H9 (cell line): ENCODE data around the gene CCNB1IP1. TPM values are rescaled to one million over a fixed set of nuclear protein-coding genes. Genes with fewer than 3 reads are reported as not detected.
"Not testable (repeated sequence)": the region's sequence is repeated elsewhere in the genome, so short reads cannot be mapped to it uniquely, and the experiment has no call there.

ENCODE experiments used
- DNase-seq: peaks from one replicate; pipeline ENCODE4 v3.0.0-alpha.2; 2017
- H2AFZ ChIP-seq: one replicate; pipeline ENCODE4 v1.6.1; 2013; ENCODE audit warnings: mild to moderate bottlenecking, low read length, control low read depth, moderate library complexity
- H2AK5ac ChIP-seq: 2 replicates; pipeline ENCODE4 v1.6.1; 2013; ENCODE audit warnings: low read length, control low read depth, mixed read lengths; ENCODE audit not compliant: insufficient read length
- H2BK120ac ChIP-seq: one replicate; pipeline ENCODE4 v1.6.1; 2013; ENCODE audit warnings: low read depth, mild to moderate bottlenecking, low read length, control low read depth, inconsistent platforms; ENCODE audit not compliant: poor library complexity, severe bottlenecking
- H2BK12ac ChIP-seq: 2 replicates; pipeline ENCODE4 v1.6.1; 2013; ENCODE audit warnings: low read length, control low read depth, mixed read lengths, low read depth; ENCODE audit not compliant: insufficient read length
- H2BK15ac ChIP-seq: 2 replicates; pipeline ENCODE4 v1.6.1; 2013; ENCODE audit warnings: low read depth, low read length, control low read depth
- H2BK20ac ChIP-seq: one replicate; pipeline ENCODE4 v1.6.1; 2013; ENCODE audit warnings: low read depth, mild to moderate bottlenecking, low read length, control low read depth, inconsistent platforms; ENCODE audit not compliant: poor library complexity, severe bottlenecking
- H2BK5ac ChIP-seq: 2 replicates; pipeline ENCODE4 v1.6.1; 2013; ENCODE audit warnings: low read length, control low read depth, mixed read lengths; ENCODE audit not compliant: insufficient read length
- H3K14ac ChIP-seq: 2 replicates; pipeline ENCODE4 v1.6.1; 2013; ENCODE audit warnings: low read length, control low read depth; ENCODE audit not compliant: insufficient read depth
- H3K18ac ChIP-seq: 2 replicates; pipeline ENCODE4 v1.6.1; 2013; ENCODE audit warnings: low read depth, mild to moderate bottlenecking, mixed read lengths, low read length, control low read depth; ENCODE audit not compliant: insufficient read length
- H3K23ac ChIP-seq: 2 replicates; pipeline ENCODE4 v1.6.1; 2013; ENCODE audit warnings: low read length, control low read depth, mixed read lengths, low read depth; ENCODE audit not compliant: insufficient read length
- H3K23me2 ChIP-seq: 2 replicates; pipeline ENCODE4 v1.6.1; 2013; ENCODE audit warnings: low read depth, mild to moderate bottlenecking, mixed read lengths, low read length, control low read depth; ENCODE audit not compliant: insufficient read length, poor library complexity, severe bottlenecking
- H3K27ac ChIP-seq: 2 replicates; pipeline ENCODE4 v1.5.1; 2013; ENCODE audit warnings: low read length, control low read depth, mixed read lengths, low read depth; ENCODE audit not compliant: insufficient read length
- H3K27me3 ChIP-seq: 2 replicates; pipeline ENCODE4 v1.6.1; 2013; ENCODE audit warnings: low read length, control low read depth, inconsistent platforms; ENCODE audit not compliant: insufficient read depth
- H3K4ac ChIP-seq: 2 replicates; pipeline ENCODE4 v1.6.1; 2013; ENCODE audit warnings: low read depth, mild to moderate bottlenecking, control low read depth, inconsistent platforms, low read length, moderate library complexity
- H3K4me1 ChIP-seq: 2 replicates; pipeline ENCODE4 v1.6.1; 2013; ENCODE audit warnings: low read length, control low read depth, inconsistent platforms; ENCODE audit not compliant: insufficient read depth
- H3K4me2 ChIP-seq: 2 replicates; pipeline ENCODE4 v1.6.1; 2013; ENCODE audit warnings: low read length, control low read depth, mixed read lengths; ENCODE audit not compliant: insufficient read length, insufficient read depth
- H3K56ac ChIP-seq: 2 replicates; pipeline ENCODE4 v1.6.1; 2013; ENCODE audit warnings: low read depth, mild to moderate bottlenecking, mixed read lengths, low read length, control low read depth; ENCODE audit not compliant: insufficient read length
- H3K79me1 ChIP-seq: 2 replicates; pipeline ENCODE4 v1.6.1; 2013; ENCODE audit warnings: low read depth, mild to moderate bottlenecking, moderate library complexity, low read length, control low read depth, inconsistent platforms; ENCODE audit not compliant: insufficient read depth, poor library complexity, severe bottlenecking
- H3K79me2 ChIP-seq: 2 replicates; pipeline ENCODE4 v1.6.1; 2013; ENCODE audit warnings: low read length, control low read depth, inconsistent platforms; ENCODE audit not compliant: insufficient read depth
- H3K9ac ChIP-seq: 2 replicates; pipeline ENCODE4 v1.6.1; 2013; ENCODE audit warnings: low read length, control low read depth, mixed read lengths; ENCODE audit not compliant: insufficient read length; ENCODE audit errors: extremely low read depth
- H3K9me3 ChIP-seq: one replicate; pipeline ENCODE4 v1.6.1; 2013; ENCODE audit warnings: low read depth, low read length, inconsistent platforms; ENCODE audit not compliant: control insufficient read depth
- H3T11ph ChIP-seq: one replicate; pipeline ENCODE4 v1.6.1; 2013; ENCODE audit warnings: mild to moderate bottlenecking, low read length, control low read depth, inconsistent platforms
- H4K20me1 ChIP-seq: one replicate; pipeline ENCODE4 v1.6.1; 2013; ENCODE audit not compliant: control insufficient read depth, insufficient read length, insufficient read depth
- H4K5ac ChIP-seq: 2 replicates; pipeline ENCODE4 v1.6.1; 2013; ENCODE audit warnings: low read depth, mild to moderate bottlenecking, mixed read lengths, low read length, control low read depth; ENCODE audit not compliant: insufficient read length
- H4K8ac ChIP-seq: replicated peaks from 2 replicates; pipeline ENCODE4 v1.6.1; 2013; ENCODE audit warnings: low read length, control low read depth, mixed read lengths, low read depth; ENCODE audit not compliant: insufficient read length
- H4K91ac ChIP-seq: 2 replicates; pipeline ENCODE4 v1.6.1; 2013; ENCODE audit warnings: low read depth, mild to moderate bottlenecking, moderate library complexity, mixed read lengths, low read length, control low read depth; ENCODE audit not compliant: insufficient read length
- H3K27ac Mint-ChIP-seq, 3 experiments: 2 replicates in 2 of 3; 3 replicates in 1 of 3; pipeline ENCODE4 v1.8.0; 2020 to 2021; ENCODE audit warnings: mixed read lengths in 3 of 3, mild to moderate bottlenecking in 1 of 3, moderate library complexity in 1 of 3
- H3K27me3 Mint-ChIP-seq: 2 replicates; pipeline ENCODE4 v1.8.0; 2021; ENCODE audit warnings: low read depth, mild to moderate bottlenecking, moderate library complexity, mixed read lengths
- H3K36me3 Mint-ChIP-seq, 3 experiments: 2 replicates in 2 of 3; 3 replicates in 1 of 3; pipeline ENCODE4 v1.8.0; 2020 to 2021; ENCODE audit warnings: low read depth in 3 of 3, mixed read lengths in 3 of 3; ENCODE audit not compliant: insufficient read depth in 1 of 3
- H3K4me1 Mint-ChIP-seq, 2 experiments: 2 replicates each; pipeline ENCODE4 v1.8.0; 2020; ENCODE audit warnings: mixed read lengths in 2 of 2
- H3K4me3 Mint-ChIP-seq, 2 experiments: 2 replicates in 1 of 2; 3 replicates in 1 of 2; pipeline ENCODE4 v1.8.0; 2020 to 2021; ENCODE audit warnings: mild to moderate bottlenecking in 2 of 2, mixed read lengths in 2 of 2, moderate library complexity in 1 of 2
- H3K9me3 Mint-ChIP-seq, 2 experiments: 2 replicates in 1 of 2; 3 replicates in 1 of 2; pipeline ENCODE4 v1.8.0; 2020; ENCODE audit warnings: mild to moderate bottlenecking in 2 of 2, mixed read lengths in 2 of 2, moderate library complexity in 1 of 2
- CTCF ChIP-seq: fragments of 200-600 bp; sonication (generic); conservative IDR thresholded peaks from 3 replicates; pipeline ENCODE4 v1.8.0; 2021; ENCODE audit warnings: antibody characterized with exemption, mild to moderate bottlenecking
- WGBS: extraction: QIAGEN DNeasy Blood & Tissue Kit; methylation state at CpG from one replicate; pipeline ENCODE4 v1.1.7; 2013; ENCODE audit warnings: missing lambda C conversion rate, low lambda C conversion rate, mixed read lengths; ENCODE audit not compliant: insufficient read length; ENCODE audit errors: extremely low coverage; 5-methylcytosine and 5-hydroxymethylcytosine counted together
- total RNA-seq: library from RNA; stranded (reverse); gene quantifications from 2 replicates; pipeline ENCODE4 v1.2.1, GENCODE V29; 2021

Gene CCNB1IP1
- total RNA-seq, 1 experiment from 2014 or later = 165 TPM

GRCh38 chr14:20294636-20295035 lies 38.4 kb downstream of the CCNB1IP1 start:
- Histone ChIP-seq H3K79me1 (no peaks in the 10 kb centered on the region), H3T11ph (no peak overlapping the region), H4K20me1 (no peaks in the 10 kb centered on the region), H2BK12ac (no peak overlapping the region), H4K5ac (no peak overlapping the region), H3K23ac (no peak overlapping the region), H3K14ac (no peak overlapping the region), H2AK5ac (no peak overlapping the region), H3K9ac (no peak overlapping the region), H3K56ac (no peak overlapping the region), H3K27ac (no peak overlapping the region), H3K4me2 (no peak overlapping the region), H2AFZ (no peak overlapping the region), H3K23me2 (no peaks in the 10 kb centered on the region), H4K91ac (no peak overlapping the region), H2BK5ac (no peak overlapping the region), H3K4ac (no peak overlapping the region), H4K8ac (no peak overlapping the region), H3K9me3 (no peaks in the 10 kb centered on the region), H2BK120ac (no peak overlapping the region), H3K79me2 (no peaks in the 10 kb centered on the region), H3K4me1 (no peaks in the 10 kb centered on the region), H3K27me3 (no peaks in the 10 kb centered on the region), H2BK20ac (no peak overlapping the region), H2BK15ac (no peak overlapping the region), H3K18ac (no peak overlapping the region)
- H3K27ac Mint-ChIP-seq = no peak overlapping the region
- no peaks in the 10 kb centered on the region for H3K27me3 Mint-ChIP-seq
- no peaks in the 10 kb centered on the region for H3K4me1 Mint-ChIP-seq
- DNase-seq = no peak
- no CpG with 5 or more reads among the region's 2 CpGs for WGBS
- no peak overlapping the region for H3K4me3 Mint-ChIP-seq
- peaks cover 21 to 57% (median 54%) of the 10 kb centered on the region in 3 experiments for H3K36me3 Mint-ChIP-seq
- H3K9me3 Mint-ChIP-seq = no peaks in the 10 kb centered on the region
- TF ChIP-seq CTCF = no peak

GRCh38 chr14:20281998-20282397 lies 51.1 kb downstream of the CCNB1IP1 start:
- not testable (repeated sequence) for DNase-seq, H3K18ac ChIP-seq, H3K23me2 ChIP-seq, H3K27ac ChIP-seq, H4K20me1 ChIP-seq, H2AFZ ChIP-seq, H3K4me1 ChIP-seq, H3K4me1 Mint-ChIP-seq, H3K79me1 ChIP-seq, H3K9ac ChIP-seq, H2BK12ac ChIP-seq, H3K4me3 Mint-ChIP-seq, H3K9me3 ChIP-seq, H3K27ac Mint-ChIP-seq, H2BK5ac ChIP-seq, H4K91ac ChIP-seq, H3K23ac ChIP-seq, H4K8ac ChIP-seq, H2BK20ac ChIP-seq, H4K5ac ChIP-seq, H3K4ac ChIP-seq, H3K14ac ChIP-seq, H3K79me2 ChIP-seq, H2BK15ac ChIP-seq, H3K27me3 ChIP-seq, H2AK5ac ChIP-seq, H3K27me3 Mint-ChIP-seq, H3T11ph ChIP-seq, H3K56ac ChIP-seq, H3K4me2 ChIP-seq, H2BK120ac ChIP-seq
- H3K36me3 Mint-ChIP-seq = peaks cover 59 to 80% (median 75%) of the 10 kb centered on the region in 3 experiments
- H3K9me3 Mint-ChIP-seq = peaks cover 58 to 60% of the 10 kb centered on the region in 2 experiments
- WGBS = no CpG with 5 or more reads among the region's 1 CpG
